ENCODE measurements around the gene PM20D2.

Gene PM20D2

GRCh38 chr6:89200706-89201215 is 54.9 kb downstream of the PM20D2 start:
- no peak for TF ChIP-seq CTCF (IDR thresholded peaks at IDR 0.05; ENCODE audit: low read depth, low read length)
- no peak for DNase-seq (ENCODE audit: extremely low read depth, low read depth)

- TF ChIP-seq CTCF (IDR thresholded peaks at IDR 0.05; ENCODE audit: low read depth, low read length), result no peak
Observed at GRCh38 chr6:89204096-89204495, 58.2 kb downstream of the PM20D2 start.

GRCh38 chr6:89205819-89206218 is 60.0 kb downstream of the PM20D2 start:
- no peak for TF ChIP-seq CTCF (IDR thresholded peaks at IDR 0.05; ENCODE audit: low read depth, low read length)
- DNase-seq (ENCODE audit: extremely low read depth, low read depth), result no peak

More at GRCh38 chr6:89204096-89204495, 58.2 kb downstream of the PM20D2 start:
- no peak for DNase-seq (ENCODE audit: extremely low read depth, low read depth)

GRCh38 chr6:89208551-89208950 is 62.7 kb downstream of the PM20D2 start:
- no peak for TF ChIP-seq CTCF (IDR thresholded peaks at IDR 0.05; ENCODE audit: low read depth, low read length)
- DNase-seq (ENCODE audit: extremely low read depth, low read depth), result no peak

- DNase-seq (ENCODE audit: extremely low read depth, low read depth), result no peak
- TF ChIP-seq CTCF (IDR thresholded peaks at IDR 0.05; ENCODE audit: low read depth, low read length), result no peak
Observed at GRCh38 chr6:89209457-89209856, 63.6 kb downstream of the PM20D2 start.

- no peak for DNase-seq (ENCODE audit: extremely low read depth, low read depth)
- TF ChIP-seq CTCF (IDR thresholded peaks at IDR 0.05; ENCODE audit: low read depth, low read length), result no peak
Observed at GRCh38 chr6:89212472-89212871, 66.6 kb downstream of the PM20D2 start.

- TF ChIP-seq CTCF (IDR thresholded peaks at IDR 0.05; ENCODE audit: low read depth, low read length), result no peak
- DNase-seq (ENCODE audit: extremely low read depth, low read depth), result no peak
Observed at GRCh38 chr6:89214197-89214596, 68.3 kb downstream of the PM20D2 start.
